T-cell (primary cell): ENCODE data around the gene ASXL1. TPM values are rescaled to one million over a fixed set of nuclear protein-coding genes. Genes with fewer than 3 reads are reported as not detected.

Source experiments
- ATAC-seq, 4 experiments: fragments of 200-7000 bp in 3 of 4; fragments of 150-1000 bp in 1 of 4; cut with Tn5 transposase; replicated peaks in 1 of 4; 1 replicate in 3 of 4; 2 replicates in 1 of 4; pipeline ENCODE4 v1.10.0; 2021; ENCODE audit warnings: moderate library complexity in 3 of 4, mild to moderate bottlenecking in 2 of 4, moderate number of reproducible peaks in 1 of 4
- CTCF ChIA-PET, 2 donors: fragments of 300-600 bp; sonication (Branson Sonifier 250); formaldehyde crosslinking; loops; one replicate each; lab custom pipeline; 2022; ENCODE audit warnings: antibody characterized with exemption in 2 of 2; lab: Charles Lee
- POLR2A ChIA-PET, 2 donors: fragments of 300-600 bp; sonication (Branson Sonifier 250); formaldehyde crosslinking; loops; one replicate each; lab custom pipeline; 2022; ENCODE audit warnings: antibody characterized with exemption in 2 of 2; lab: Charles Lee
- DNase-seq, 35 experiments: peaks; one replicate each; pipeline versions ENCODE4 v3.0.0 to v3.0.0-alpha.2; 2013 to 2023
- H3K27ac ChIP-seq: one replicate; pipeline ENCODE4 v1.5.1; 2013; ENCODE audit warnings: low read length
- H3K27me3 ChIP-seq, 2 experiments: replicated peaks in 1 of 2; 1 replicate in 1 of 2; 2 replicates in 1 of 2; pipeline versions ENCODE4 v1.6.1 to v1.7.0; 2013; ENCODE audit warnings: low read length in 1 of 2, mixed read lengths in 1 of 2; ENCODE audit not compliant: control insufficient read depth in 2 of 2, insufficient read depth in 2 of 2; ENCODE audit errors: extremely low read depth in 1 of 2
- H3K36me3 ChIP-seq, 2 donors: 1 replicate in 1 of 2; 2 replicates in 1 of 2; pipeline versions ENCODE4 v1.6.1 to v1.7.0; 2013; ENCODE audit warnings: low read length in 1 of 2; ENCODE audit not compliant: control insufficient read depth in 2 of 2, insufficient read depth in 1 of 2; ENCODE audit errors: extremely low read depth in 1 of 2
- H3K4me1 ChIP-seq, 2 experiments: 1 replicate in 1 of 2; 2 replicates in 1 of 2; pipeline versions ENCODE4 v1.6.1 to v1.7.0; 2013; ENCODE audit warnings: low read length in 2 of 2, mixed read lengths in 1 of 2; ENCODE audit not compliant: insufficient read depth in 2 of 2, control insufficient read depth in 1 of 2; ENCODE audit errors: extremely low read depth in 1 of 2
- H3K4me3 ChIP-seq, 2 donors: 1 replicate in 1 of 2; 2 replicates in 1 of 2; pipeline versions ENCODE4 v1.5.1 to v1.7.0; 2013; ENCODE audit warnings: mild to moderate bottlenecking in 2 of 2, low read length in 1 of 2, moderate library complexity in 1 of 2; ENCODE audit not compliant: control insufficient read depth in 1 of 2; ENCODE audit errors: extremely low read depth in 1 of 2
- H3K9me3 ChIP-seq: 2 replicates; pipeline ENCODE4 v1.7.0; 2013
- H3K27ac Mint-ChIP-seq, 2 donors: one replicate each; pipeline ENCODE4 v1.8.0; 2020 to 2021; ENCODE audit warnings: mild to moderate bottlenecking in 2 of 2, mixed read lengths in 2 of 2
- H3K27me3 Mint-ChIP-seq, 2 donors: one replicate each; pipeline ENCODE4 v1.8.0; 2021 to 2022; ENCODE audit warnings: mixed read lengths in 2 of 2
- H3K36me3 Mint-ChIP-seq: one replicate; pipeline ENCODE4 v1.8.0; 2021; ENCODE audit warnings: mixed read lengths
- H3K4me1 Mint-ChIP-seq, 3 donors: one replicate each; pipeline ENCODE4 v1.8.0; 2020 to 2022; ENCODE audit warnings: mixed read lengths in 3 of 3, mild to moderate bottlenecking in 1 of 3
- H3K4me3 Mint-ChIP-seq, 3 donors: one replicate each; pipeline ENCODE4 v1.8.0; 2020 to 2022; ENCODE audit warnings: mild to moderate bottlenecking in 3 of 3, mixed read lengths in 3 of 3, moderate library complexity in 3 of 3
- H3K9me3 Mint-ChIP-seq, 3 donors: one replicate each; pipeline ENCODE4 v1.8.0; 2020 to 2022; ENCODE audit warnings: mixed read lengths in 3 of 3
- WGBS: methylation state at CpG from one replicate; pipeline ENCODE4 v1.1.5; 2013; ENCODE audit warnings: missing lambda C conversion rate; ENCODE audit not compliant: insufficient coverage; 5-methylcytosine and 5-hydroxymethylcytosine counted together
- total RNA-seq, 35 experiments: library from RNA in 6 of 35; stranded (reverse) in 6 of 35; fragments of 120-200 nt in 1 of 35; gene quantifications; one replicate each; pipeline versions ENCODE4 v1.2.1 to v1.2.4 and lab custom pipeline; 2013 to 2026

The ASXL1 gene
- total RNA-seq, 5 donors from 2014 or later (not counting 1 experiment from before 2014, with no cell fraction given) = 122 to 204 (median 137) TPM

DNA sequence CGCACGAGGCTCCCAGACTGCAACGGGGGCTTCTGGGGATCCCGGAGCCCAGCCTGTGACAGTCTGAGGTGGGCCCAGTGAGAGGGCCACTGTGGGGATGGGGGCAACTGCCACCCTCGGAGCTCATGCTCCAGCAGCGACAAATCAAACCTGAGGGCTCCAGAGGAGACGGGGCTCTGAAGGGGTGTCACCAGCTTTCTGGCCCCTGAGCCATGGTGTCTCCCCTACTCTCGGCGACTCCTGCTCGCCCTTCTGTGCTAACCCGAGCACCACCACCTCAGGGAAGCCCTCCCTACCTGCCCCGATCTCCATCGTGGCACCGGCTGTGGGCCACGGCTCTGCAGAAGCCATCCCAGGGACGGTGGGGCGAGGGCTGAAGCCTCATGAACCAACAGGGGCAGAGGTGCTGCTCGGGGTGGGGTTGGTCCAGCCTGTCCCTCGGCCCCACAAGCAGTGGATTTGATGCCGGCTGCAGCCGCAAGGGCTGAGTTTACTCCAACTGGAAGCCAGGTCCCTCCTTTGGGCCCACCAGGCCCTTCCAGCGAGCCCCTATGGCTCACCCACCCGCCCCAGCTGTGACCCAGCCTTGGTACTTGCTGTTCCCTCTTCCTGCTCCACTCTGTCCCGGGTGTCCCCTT is 102.7 kb downstream of the ASXL1 start:
- ATAC-seq (no peak), DNase-seq (no peak)
- Histone ChIP-seq H3K4me3 (no peak overlapping the region), H3K4me1 (peaks cover 0 to 5% of the 10 kb centered on the region in 2 experiments), H3K27me3 (no peaks in the 10 kb centered on the region), H3K9me3 (no peaks in the 10 kb centered on the region), H3K36me3 (peaks cover 33 to 37% of the 10 kb centered on the region in 2 donors), H3K27ac (no peak overlapping the region)
- Mint-ChIP-seq H3K9me3 (no peaks in the 10 kb centered on the region), H3K36me3 (peaks cover 4% of the 10 kb centered on the region), H3K4me3 (no peak overlapping the region), H3K27ac (no peak overlapping the region), H3K4me1 (peaks cover 6 to 11% (median 10%) of the 10 kb centered on the region in 3 donors), H3K27me3 (no peaks in the 10 kb centered on the region)
- ChIA-PET CTCF (no interaction called here), POLR2A (interaction anchor here (0.6 kb wide), 3 partner anchors 34 to 295 kb away, joined by 3 to 4 read pairs (median 3); no protein-coding TSS in a partner anchor)
- WGBS = 93% methylated on average over 24 of the region's 24 CpGs

DNA sequence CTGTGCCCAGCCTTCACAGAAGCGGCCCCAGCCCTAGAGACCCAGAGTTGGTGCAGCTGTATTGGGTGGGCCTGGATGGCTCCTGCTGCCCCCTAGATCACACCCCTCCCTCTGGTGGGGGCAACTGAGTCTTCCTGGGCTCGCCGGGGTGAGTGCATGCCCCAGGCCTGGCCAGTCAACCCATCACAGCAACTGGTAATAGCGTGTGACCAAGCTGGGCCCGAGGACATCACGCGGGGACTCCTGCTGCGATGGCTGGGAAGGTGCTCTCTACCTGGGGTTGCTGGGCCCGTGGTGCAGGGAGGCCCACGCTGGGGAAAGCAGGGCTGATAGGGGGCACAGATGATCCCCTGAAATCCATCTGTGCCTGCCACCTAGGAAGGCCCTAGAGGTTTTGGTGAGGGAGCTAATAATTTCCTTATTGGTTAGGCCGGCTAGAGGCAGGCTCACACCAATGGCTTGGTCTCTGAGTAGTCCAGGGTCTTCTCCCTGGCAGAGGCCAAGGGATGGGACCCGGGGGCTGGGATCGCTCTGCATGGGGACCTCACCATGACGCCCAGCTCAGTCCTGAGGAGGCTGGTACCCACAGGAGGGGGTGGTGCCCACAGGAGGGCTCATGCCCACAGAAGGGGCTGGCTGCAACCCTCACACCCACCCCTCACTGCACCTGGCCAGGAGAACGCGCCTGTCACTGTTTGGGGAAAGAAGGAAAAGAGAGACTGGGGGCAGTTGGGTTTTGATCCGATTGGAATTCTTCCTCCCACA is 103.9 kb downstream of the ASXL1 start:
- ChIA-PET CTCF (no interaction called here), POLR2A (no interaction called here)
- H3K27me3 ChIP-seq = no peaks in the 10 kb centered on the region
- no peak overlapping the region for H3K27ac ChIP-seq
- H3K4me1 Mint-ChIP-seq = peaks cover 6 to 11% (median 10%) of the 10 kb centered on the region in 3 donors
- H3K36me3 ChIP-seq = peaks cover 33 to 34% of the 10 kb centered on the region in 2 donors
- peak overlapping the region in 1 of 2 donors; percentile 28 for H3K27ac Mint-ChIP-seq
- H3K4me3 ChIP-seq = no peak overlapping the region
- H3K9me3 ChIP-seq = no peaks in the 10 kb centered on the region
- WGBS = 95% methylated on average over 10 of the region's 17 CpGs
- no peak overlapping the region for H3K4me3 Mint-ChIP-seq
- H3K4me1 ChIP-seq = peaks cover 0 to 5% of the 10 kb centered on the region in 2 experiments
- H3K27me3 Mint-ChIP-seq = no peaks in the 10 kb centered on the region
- H3K36me3 Mint-ChIP-seq = peaks cover 4% of the 10 kb centered on the region
- ATAC-seq (no peak), DNase-seq (no peak)
- H3K9me3 Mint-ChIP-seq = no peaks in the 10 kb centered on the region

DNA sequence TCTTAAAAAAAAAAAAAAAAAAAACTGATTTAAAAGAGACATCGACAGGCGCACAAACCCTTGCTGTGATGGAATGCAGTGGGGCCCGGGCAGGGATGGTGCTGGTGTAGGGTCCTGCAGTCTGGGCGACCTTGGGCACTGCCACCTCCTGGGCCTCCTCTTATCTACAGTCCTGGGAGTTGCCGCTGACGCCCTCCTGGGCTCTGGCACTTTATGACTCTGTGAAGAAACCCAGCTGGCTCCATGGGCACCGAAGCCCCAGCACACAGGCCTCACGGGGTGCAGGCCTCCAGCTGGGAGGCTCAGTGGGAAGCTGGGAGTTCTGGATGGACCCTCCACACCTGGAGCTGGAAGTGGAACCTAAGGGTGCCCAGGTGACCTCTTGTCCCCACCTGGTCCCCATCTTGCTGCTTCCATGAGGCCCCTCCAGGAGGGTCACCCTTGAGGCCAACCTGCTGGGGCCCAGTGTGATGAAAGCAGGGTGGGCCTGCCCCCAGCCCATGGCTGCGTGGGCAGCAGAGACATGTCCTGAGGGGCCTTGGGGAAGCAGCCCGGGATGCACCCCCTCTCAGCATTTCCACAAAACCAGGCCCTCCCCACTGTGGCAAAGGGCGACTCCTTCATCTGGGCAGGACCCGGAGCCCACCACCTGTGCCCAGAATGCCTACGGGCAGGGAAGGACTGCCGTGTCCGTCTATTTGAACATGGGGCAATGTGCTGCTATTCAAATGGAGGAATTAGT is 104.9 kb downstream of the ASXL1 start:
- DNase-seq (no peak), ATAC-seq (no peak)
- Histone ChIP-seq H3K36me3 (peaks cover 36 to 41% of the 10 kb centered on the region in 2 donors), H3K27me3 (no peaks in the 10 kb centered on the region), H3K27ac (no peak overlapping the region), H3K4me1 (peaks cover 0 to 7% of the 10 kb centered on the region in 2 experiments), H3K9me3 (no peaks in the 10 kb centered on the region), H3K4me3 (no peak overlapping the region)
- H3K27me3 Mint-ChIP-seq = no peaks in the 10 kb centered on the region
- ChIA-PET POLR2A (no interaction called here), CTCF (no interaction called here)
- no peaks in the 10 kb centered on the region for H3K9me3 Mint-ChIP-seq
- WGBS = 96% methylated on average over 5 of the region's 15 CpGs
- peaks cover 5 to 8% (median 7%) of the 10 kb centered on the region in 3 donors for H3K4me1 Mint-ChIP-seq
- peaks cover 4% of the 10 kb centered on the region for H3K36me3 Mint-ChIP-seq
- no peak overlapping the region for H3K4me3 Mint-ChIP-seq
- H3K27ac Mint-ChIP-seq = no peak overlapping the region

DNA sequence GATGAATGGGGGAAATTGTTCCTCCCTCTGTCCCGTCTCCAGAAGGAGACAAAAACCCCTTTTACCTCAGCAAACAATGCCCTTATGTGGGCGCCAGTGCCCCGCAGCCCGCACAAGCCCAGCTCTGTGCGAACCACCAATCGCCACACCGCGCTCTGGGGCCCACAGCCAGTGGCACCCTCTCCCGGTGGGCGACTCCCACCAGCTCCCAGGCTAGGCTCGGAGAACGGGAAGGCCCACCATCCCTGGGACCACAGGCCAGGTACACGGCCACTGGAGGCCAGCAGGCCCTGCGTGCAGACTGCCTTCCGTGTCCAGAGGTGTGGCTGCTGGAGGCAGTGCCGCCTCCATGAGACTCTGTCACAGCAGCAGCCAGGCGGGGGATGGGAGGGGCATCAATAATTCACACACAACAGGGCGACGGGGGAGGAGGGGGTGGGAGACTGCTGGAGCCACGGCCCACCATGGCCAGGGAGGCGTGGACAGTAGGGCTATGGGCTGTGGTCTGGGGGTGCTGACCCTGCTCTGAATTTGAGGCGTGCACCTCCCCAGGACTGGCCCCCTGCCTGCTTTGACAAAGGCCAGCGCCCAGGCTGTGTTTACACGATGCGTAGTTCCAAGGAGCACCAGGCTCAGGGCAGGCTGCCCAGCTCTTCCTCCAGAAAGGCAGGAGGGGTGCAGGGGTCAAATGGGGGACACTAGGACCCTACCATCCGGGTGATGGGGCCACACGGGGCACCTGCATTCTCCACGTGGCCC is 105.7 kb downstream of the ASXL1 start:
- Histone ChIP-seq H3K4me3 (no peak overlapping the region), H3K27ac (no peak overlapping the region), H3K4me1 (peaks cover 0 to 12% of the 10 kb centered on the region in 2 experiments), H3K36me3 (peaks cover 34 to 41% of the 10 kb centered on the region in 2 donors), H3K9me3 (no peaks in the 10 kb centered on the region), H3K27me3 (no peaks in the 10 kb centered on the region)
- ChIA-PET POLR2A (no interaction called here), CTCF (no interaction called here)
- DNase-seq (no peak), ATAC-seq (no peak)
- Mint-ChIP-seq H3K27me3 (no peaks in the 10 kb centered on the region), H3K36me3 (peaks cover 4% of the 10 kb centered on the region), H3K4me3 (no peak overlapping the region), H3K4me1 (peaks cover 0 to 2% (median 0%) of the 10 kb centered on the region in 3 donors), H3K27ac (no peak overlapping the region), H3K9me3 (no peaks in the 10 kb centered on the region)
- WGBS = 89% methylated on average over 21 of the region's 28 CpGs

DNA sequence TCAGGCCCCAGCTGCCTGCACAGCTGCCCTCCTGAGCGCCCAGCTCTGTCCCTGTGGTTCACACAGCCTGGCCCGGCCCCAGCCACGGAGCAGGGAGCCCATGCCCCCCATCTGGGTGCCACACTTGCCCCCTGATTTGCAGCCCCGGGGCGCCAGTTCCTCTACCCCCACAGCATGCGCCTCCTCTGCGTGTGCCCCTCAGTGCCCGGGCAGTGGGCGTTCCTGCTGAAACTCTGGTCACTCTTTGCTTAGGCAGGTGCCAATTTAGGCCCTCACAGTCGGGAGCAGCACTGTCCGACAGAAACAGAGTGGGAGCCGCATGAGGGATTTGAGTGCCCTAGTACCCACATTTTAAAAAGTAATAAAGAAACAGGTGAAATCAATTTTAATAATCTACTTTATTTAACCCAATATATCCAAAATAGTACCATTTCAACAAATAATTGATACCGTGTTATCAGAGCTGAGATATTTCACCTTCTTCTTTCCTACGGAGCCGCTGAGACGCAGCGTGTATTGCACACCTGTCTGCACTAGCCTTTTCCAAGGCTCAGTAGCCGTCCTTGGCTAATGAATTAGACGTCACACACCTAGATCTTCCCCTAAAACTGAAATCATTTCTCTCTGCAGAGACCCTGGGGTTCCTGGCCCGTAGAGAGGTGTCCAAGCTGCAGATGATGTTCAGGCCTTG is 106.4 kb downstream of the ASXL1 start:
- H3K27me3 ChIP-seq = no peaks in the 10 kb centered on the region
- POLR2A ChIA-PET = no interaction called here
- CTCF ChIA-PET = no interaction called here
- H3K4me1 ChIP-seq = peaks cover 0 to 12% of the 10 kb centered on the region in 2 experiments
- peak overlapping the region in 1 of 2 donors; percentile 16 for H3K27ac Mint-ChIP-seq
- ATAC-seq = no peak
- no peaks in the 10 kb centered on the region for H3K9me3 ChIP-seq
- H3K27me3 Mint-ChIP-seq = no peaks in the 10 kb centered on the region
- peaks cover 4% of the 10 kb centered on the region for H3K36me3 Mint-ChIP-seq
- H3K27ac ChIP-seq = no peak overlapping the region
- H3K9me3 Mint-ChIP-seq = no peaks in the 10 kb centered on the region
- no peak overlapping the region for H3K4me3 ChIP-seq
- H3K4me1 Mint-ChIP-seq = peaks cover 0 to 2% (median 0%) of the 10 kb centered on the region in 3 donors
- H3K36me3 ChIP-seq = peaks cover 37 to 41% of the 10 kb centered on the region in 2 donors
- no peak overlapping the region for H3K4me3 Mint-ChIP-seq
- DNase-seq = no peak
- WGBS = 95% methylated on average over 17 of the region's 20 CpGs
